Neural crest cell (in vitro differentiated cells): Measurements from ENCODE around the gene HSPA12A. TPM values are rescaled to one million over a fixed set of nuclear protein-coding genes. Genes with fewer than 3 reads are reported as not detected.

Experiments
- DNase-seq: peaks from one replicate; pipeline ENCODE4 v3.0.0; 2021; ENCODE audit warnings: low read depth, mixed read lengths, low spot score
- H3K27ac Mint-ChIP-seq: one replicate; pipeline ENCODE4 v1.8.0; 2021; ENCODE audit warnings: mild to moderate bottlenecking, mixed read lengths; ENCODE audit not compliant: unreplicated experiment
- H3K27me3 Mint-ChIP-seq: 2 replicates; pipeline ENCODE4 v1.8.0; 2021; ENCODE audit warnings: low read depth, mild to moderate bottlenecking, mixed read lengths
- H3K36me3 Mint-ChIP-seq: 2 replicates; pipeline ENCODE4 v1.8.0; 2021; ENCODE audit warnings: low read depth, mild to moderate bottlenecking, mixed read lengths
- H3K4me1 Mint-ChIP-seq: 2 replicates; pipeline ENCODE4 v1.8.0; 2021; ENCODE audit warnings: mixed read lengths
- H3K4me3 Mint-ChIP-seq: one replicate; pipeline ENCODE4 v1.8.0; 2021; ENCODE audit warnings: mild to moderate bottlenecking, mixed read lengths
- H3K9me3 Mint-ChIP-seq: 2 replicates; pipeline ENCODE4 v1.8.0; 2021; ENCODE audit warnings: mixed read lengths
- CTCF ChIP-seq: fragments of 200-600 bp; sonication (generic); conservative IDR thresholded peaks from 2 replicates; pipeline ENCODE4 v1.5.0; 2021; ENCODE audit warnings: antibody characterized with exemption, mild to moderate bottlenecking
- total RNA-seq: library from RNA; stranded (reverse); gene quantifications from 2 replicates; pipeline ENCODE4 v1.2.1, GENCODE V29; 2021

Gene HSPA12A
- total RNA-seq, 1 donor from 2014 or later: 7.4 TPM

DNA sequence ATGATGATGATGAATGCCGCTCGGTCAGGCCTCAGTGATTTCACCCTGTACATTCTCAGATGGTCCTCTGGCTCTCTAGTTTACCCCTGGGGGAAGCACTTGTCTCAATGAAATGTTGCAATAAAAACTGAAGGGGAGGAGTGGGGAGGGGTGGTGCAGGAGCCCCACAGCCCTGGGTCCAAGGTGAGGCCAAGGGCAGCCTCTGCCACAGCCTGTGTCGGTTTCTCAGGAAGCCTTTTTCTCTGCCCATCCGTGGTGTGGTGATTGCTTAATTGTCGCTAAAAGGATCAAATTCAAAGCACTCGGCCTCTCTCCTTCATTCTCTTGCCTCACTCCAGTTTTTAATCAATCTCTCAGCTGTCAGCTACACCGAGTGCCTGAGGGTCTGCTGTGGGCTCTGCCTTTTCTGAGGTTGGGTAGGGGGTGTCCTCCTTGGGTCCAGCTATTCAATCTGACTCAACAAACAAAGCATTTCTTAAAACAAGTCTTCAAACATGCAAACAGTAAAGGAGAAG lies 39.1 kb upstream of the HSPA12A start:
- Mint-ChIP-seq H3K9me3 (no peaks in the 10 kb centered on the region), H3K4me3 (no peak overlapping the region)
- no peak for TF ChIP-seq CTCF

GRCh38 chr10:116780691-116781205 lies 38.4 kb upstream of the HSPA12A start:
- Mint-ChIP-seq H3K27ac (no peak overlapping the region), H3K9me3 (no peaks in the 10 kb centered on the region), H3K4me3 (no peak overlapping the region), H3K27me3 (peaks cover 3% of the 10 kb centered on the region), H3K36me3 (no peaks in the 10 kb centered on the region), H3K4me1 (peaks cover 22% of the 10 kb centered on the region)
- TF ChIP-seq CTCF: no peak
- DNase-seq: no peak

More for the DNA sequence above, 39.1 kb upstream of the HSPA12A start:
- Mint-ChIP-seq H3K36me3 (no peaks in the 10 kb centered on the region), H3K4me1 (peaks cover 22% of the 10 kb centered on the region), H3K27me3 (peaks cover 3% of the 10 kb centered on the region), H3K27ac (no peak overlapping the region)
- DNase-seq: no peak

DNA sequence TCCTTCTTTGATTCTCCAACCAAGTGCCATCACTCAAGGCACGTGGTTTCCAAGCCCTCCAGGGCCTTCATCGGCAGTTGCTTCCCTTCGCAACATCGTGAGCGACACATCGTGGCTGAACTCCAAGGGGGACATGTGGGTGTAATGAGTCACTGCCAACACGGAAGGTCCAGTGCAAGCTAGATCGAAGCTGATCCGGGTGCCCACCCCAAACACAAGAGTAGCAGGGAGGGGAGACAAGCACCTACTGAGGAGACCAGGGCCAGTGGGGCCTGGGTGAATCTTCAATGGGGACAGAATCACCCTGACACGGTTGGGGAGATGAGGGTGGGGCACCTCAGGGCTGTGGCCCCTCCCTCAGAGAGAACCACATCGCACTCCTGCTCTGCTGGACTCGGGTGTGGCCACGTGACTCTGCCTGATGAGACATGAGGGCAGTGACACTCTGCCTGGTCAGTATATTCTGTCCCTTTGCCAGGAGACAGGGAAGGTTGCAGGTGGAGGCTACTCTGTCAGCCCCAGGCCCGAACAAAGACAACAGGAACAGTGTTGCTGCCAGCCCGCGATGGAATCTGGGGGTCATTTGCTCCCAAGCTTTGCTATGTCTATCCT lies 36.8 kb upstream of the HSPA12A start:
- no peak for TF ChIP-seq CTCF
- Mint-ChIP-seq H3K27ac (no peak overlapping the region), H3K4me1 (peaks cover 22% of the 10 kb centered on the region), H3K36me3 (no peaks in the 10 kb centered on the region), H3K9me3 (no peaks in the 10 kb centered on the region), H3K27me3 (no peaks in the 10 kb centered on the region), H3K4me3 (no peak overlapping the region)
- no peak for DNase-seq

DNA sequence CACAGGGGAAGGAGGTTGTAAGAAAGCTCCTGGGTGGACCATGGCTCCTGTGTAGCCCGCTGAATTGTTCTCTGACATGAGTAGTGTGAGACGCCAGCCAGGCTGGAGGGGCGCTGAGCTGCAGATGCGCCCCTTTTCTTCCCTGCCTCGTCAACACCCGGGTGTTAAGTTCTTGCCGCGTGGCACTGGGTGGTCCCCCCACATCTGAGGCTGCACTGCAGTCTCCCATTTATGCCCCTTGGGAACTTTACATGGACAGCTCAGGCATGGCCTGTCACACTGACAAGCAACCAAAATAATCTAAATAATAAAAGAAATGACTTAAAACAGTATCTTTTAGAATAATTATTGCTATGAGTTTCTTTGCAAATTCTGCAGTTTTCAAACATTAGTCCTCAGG lies 34.6 kb upstream of the HSPA12A start:
- Mint-ChIP-seq H3K4me1 (peaks cover 10% of the 10 kb centered on the region), H3K4me3 (no peak overlapping the region), H3K36me3 (no peaks in the 10 kb centered on the region), H3K27me3 (no peaks in the 10 kb centered on the region), H3K9me3 (no peaks in the 10 kb centered on the region), H3K27ac (no peak overlapping the region)
- DNase-seq: no peak
- no peak for TF ChIP-seq CTCF

DNA sequence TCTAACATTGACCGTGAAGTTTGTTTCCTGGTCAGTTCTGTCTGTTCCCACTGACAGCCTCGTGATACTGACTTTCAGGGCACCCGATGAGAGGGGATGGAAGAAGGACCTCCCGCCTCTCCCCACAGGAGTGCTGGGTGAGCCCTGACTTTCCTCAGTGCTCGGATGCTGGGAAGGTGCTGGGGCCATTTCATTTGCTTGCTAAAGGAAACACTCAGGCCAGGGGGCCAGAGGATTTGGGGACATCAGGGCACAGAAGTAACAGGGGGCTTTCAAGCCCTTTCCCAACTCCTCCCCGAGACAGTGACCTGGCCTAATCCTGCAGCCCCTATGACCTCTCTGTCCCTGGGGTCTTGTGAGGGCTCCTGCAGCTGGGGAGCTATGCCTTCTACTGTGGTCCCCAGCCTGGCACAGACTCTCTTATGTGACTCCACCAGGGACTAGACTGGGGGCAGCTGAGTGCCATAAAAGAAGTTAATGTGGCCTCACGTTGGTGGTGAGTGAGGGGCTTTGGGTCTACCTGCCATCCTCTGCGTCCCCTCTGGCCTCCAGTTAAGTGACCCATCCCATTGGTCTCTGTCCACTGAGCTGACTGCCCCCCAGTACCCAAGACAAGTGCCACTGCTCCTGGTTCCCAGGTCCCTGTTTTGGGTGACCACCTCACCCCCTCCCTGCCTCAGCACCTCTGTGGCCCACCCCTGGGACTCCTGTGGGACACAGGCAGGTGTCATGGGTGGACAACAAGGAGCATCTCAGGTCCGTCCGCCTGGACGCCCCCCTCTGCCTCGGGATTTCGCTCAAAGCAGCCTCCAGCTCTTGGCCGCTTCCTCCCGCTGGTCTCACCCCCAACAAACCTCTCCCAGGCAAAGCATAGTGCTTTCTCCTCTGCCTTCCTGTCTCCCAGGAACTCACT lies 33.4 kb upstream of the HSPA12A start:
- Mint-ChIP-seq H3K36me3 (no peaks in the 10 kb centered on the region), H3K4me1 (peaks cover 5% of the 10 kb centered on the region), H3K9me3 (no peaks in the 10 kb centered on the region), H3K27ac (no peak overlapping the region), H3K4me3 (no peak overlapping the region), H3K27me3 (no peaks in the 10 kb centered on the region)
- no peak for TF ChIP-seq CTCF
- no peak for DNase-seq
